T-helper 1 cell (primary cell): ENCODE measurements around the gene DCAF5.
"Not testable (repeated sequence)": the region's sequence is repeated elsewhere in the genome, so short reads cannot be mapped to it uniquely, and the experiment has no call there.

Source experiments
- DNase-seq, 5 donors: peaks; one replicate each; pipeline ENCODE4 v3.0.0-alpha.2; 2012 to 2020

The DCAF5 gene

DNA sequence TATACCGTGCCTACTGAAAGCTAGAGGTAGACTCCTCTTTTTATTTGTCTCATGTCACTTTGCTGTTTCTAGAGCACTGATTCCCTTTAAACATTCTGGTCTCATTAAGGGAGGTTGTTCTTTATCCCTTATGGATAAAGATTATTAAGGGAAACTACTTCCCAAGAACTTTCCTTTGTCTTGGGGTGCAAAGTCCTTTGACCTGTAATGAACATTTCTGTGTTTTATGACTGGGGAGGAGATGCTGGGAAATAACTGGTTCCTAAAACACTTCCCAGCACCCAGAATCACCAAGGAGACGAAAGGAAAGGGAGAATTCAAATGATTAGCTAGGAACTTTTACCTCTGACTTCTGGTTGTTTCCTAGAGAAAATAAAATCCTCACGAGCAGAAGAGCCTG, 110.6 kb downstream of the DCAF5 start:
- no peak for DNase-seq

- DNase-seq: no peak
These were observed 111.1 kb downstream of the DCAF5 start for GRCh38 chr14:69041783-69042182.

DNA sequence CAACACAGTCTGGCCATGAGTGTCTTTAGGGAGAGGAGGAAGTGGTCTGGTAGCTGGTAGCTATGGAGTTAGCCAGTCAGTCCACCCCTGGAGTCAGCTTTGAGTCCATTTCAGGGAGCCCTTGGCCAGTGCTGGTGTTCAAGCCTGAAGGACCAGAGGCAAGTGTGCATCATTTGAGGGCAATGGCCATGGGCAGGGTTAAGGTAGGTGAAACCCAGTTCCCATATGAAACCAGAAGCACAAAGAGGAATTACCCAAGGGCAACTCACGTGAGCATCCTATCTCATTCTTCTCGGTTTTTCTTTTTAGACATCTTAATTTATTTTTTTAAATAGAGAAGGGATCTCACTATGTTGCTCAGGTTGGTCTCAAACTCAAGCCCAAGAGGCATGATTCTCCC, 112.6 kb downstream of the DCAF5 start:
- no peak for DNase-seq

GRCh38 chr14:69039288-69039628, 113.7 kb downstream of the DCAF5 start:
- DNase-seq: no peak

GRCh38 chr14:69038455-69039287, 114.2 kb downstream of the DCAF5 start:
- no peak for DNase-seq

- DNase-seq: no peak
These were observed 115.0 kb downstream of the DCAF5 start for GRCh38 chr14:69037790-69038454.

DNA sequence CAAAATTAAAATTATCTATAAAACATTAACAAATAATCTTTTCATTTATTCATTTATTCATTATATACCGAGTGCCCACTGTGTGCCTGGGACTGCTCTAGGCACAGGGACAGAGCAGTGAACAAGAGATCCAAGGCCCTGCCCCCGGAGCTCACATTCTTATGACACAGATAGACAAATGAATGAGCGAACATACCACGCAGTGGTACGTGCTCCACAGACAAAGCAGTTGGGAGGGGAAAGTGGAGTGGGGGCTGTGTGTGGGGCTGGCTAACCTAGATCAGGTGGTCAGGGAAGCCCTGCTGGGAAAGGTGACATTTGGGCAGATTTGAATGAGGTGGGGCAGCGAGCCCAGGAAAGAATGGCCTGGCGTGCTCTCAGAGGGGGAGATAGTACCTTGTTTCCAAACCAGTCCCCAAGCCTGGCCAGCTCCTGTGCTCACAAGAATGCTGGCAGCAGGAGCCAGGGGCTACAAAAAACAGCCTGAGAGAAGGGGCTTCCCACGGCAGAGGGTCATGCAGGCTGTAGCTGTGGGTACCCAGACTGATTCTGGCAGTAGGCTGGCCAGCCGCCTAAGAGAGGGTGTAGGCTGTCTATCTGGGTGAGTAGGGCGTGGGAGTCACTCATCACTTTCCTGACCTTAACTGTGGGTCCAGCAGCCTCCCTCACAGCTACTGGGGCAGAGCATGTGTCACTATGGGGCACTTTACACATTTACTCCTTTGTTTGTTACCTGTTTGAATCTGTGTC, 116.0 kb downstream of the DCAF5 start:
- no peak for DNase-seq

- no peak for DNase-seq
These were observed 118.2 kb downstream of the DCAF5 start for GRCh38 chr14:69034612-69035262.

- DNase-seq: no peak
These were observed 125.5 kb downstream of the DCAF5 start for GRCh38 chr14:69027242-69027913.

DNA sequence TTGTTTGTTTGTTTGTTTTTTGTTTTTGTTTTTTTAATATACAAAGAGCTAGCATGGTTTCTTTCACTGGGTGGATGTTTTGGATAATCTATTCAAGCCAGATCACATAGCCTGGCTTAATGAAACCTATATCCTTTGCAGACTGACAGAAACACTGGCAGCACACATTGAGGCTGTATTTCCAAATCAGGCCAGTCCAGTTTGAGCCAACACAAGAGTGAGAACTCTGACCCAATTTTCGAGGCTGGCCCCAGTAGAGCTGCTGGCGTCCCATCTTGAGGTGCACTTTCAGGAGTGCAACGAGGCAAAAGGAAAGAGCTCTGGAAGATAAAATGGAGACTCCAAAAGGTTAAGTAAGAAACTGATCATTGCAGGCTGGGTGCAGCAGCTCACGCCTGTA, 129.9 kb downstream of the DCAF5 start:
- no peak for DNase-seq

DNA sequence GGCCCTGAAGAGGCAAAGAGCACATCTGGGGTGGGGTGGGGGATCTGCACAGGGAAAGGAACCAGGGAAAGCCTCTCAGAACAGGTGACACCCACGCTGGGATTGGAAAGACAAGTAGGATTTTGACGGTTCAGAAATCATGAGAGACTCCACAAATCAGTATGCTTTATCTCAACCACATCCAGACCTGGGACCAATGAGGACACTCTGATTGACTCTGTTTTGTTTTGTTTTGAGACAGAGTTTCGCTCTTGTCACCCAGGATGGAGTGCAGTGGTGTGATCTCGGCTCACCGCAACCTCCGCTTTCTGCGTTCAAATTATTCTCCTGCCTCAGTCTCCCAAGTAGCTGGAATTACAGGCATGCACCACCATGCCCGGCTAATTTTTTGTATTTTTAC, 130.8 kb downstream of the DCAF5 start:
- not testable (repeated sequence) for DNase-seq

DNA sequence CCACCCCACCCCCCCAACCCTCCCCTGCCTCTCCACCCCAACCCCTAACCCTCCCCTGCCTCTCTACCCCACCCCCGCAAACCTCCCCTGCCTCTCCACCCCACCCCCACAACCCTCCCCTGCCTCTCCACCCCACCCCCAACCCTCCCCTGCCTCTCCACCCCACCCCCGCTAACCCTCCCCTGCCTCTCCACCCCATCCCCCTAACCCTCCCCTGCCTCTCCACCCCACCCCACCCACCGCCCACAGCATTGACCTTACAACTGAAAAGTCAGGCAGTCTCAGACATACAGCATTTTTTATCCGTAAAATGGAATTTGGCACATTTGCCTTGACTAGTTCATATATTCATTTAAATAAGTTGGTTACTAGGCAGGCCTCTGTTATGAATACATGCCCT, 135.2 kb downstream of the DCAF5 start:
- no peak for DNase-seq

DNA sequence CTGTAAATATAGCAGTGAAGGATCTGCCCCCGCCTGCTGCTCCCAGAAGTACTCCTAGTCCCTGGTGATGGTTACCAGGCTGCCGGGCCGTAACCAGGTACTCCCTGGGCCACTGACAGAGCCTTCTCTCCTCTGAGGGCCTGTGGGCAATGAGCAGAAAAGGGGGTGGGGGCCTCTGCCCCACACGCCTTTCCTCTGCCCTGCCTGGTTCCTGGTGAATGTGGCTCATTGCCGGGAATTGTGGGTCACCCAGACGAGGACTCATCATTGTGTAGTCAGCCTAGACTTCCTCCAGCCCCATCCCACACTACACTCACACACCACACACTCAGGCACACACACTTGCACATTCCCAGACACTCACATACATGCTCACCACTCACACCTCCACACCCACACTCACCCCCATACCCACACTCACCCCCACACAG, 138.1 kb downstream of the DCAF5 start:
- no peak for DNase-seq

GRCh38 chr14:69013943-69014782, 138.8 kb downstream of the DCAF5 start:
- no peak for DNase-seq

DNA sequence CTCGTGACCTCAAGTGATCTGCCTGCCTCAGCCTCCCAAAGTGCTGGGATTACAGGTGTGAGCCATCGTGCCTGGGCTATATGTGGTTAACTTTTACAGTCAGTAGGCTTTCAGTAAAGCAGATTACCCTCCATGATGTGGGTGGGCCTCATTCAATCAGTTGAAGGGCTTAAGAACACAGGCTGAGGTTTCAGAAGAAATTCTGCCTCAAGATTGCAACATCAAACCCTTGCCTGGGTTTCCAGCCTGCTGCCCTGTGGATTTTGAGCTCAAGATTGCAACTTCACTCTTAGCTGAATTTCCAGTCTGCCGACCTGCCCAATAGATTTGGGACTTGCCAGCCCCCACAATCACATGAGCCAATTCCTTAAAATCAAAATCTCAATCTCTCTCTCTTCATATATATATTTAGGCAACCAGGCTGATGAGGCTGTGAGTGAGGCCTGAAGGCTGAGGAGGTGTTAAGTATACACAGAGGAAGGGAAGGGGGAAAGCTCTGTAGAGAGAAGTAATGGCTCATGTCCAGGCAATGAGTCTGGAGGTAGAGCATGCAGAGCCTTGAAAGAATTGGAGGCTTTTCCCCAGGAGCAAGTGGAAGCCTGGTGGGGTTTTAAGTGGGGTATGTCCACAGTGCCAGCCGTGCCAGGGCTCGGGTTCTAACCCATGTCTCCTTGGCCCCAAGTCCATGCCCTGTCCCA, 140.5 kb downstream of the DCAF5 start:
- no peak for DNase-seq

GRCh38 chr14:69010648-69011047, 142.3 kb downstream of the DCAF5 start:
- no peak for DNase-seq

- no peak for DNase-seq
These were observed 144.5 kb downstream of the DCAF5 start for GRCh38 chr14:69008421-69008884.

- DNase-seq: no peak
These were observed 146.6 kb downstream of the DCAF5 start for GRCh38 chr14:69006346-69006745.

- no peak for DNase-seq
These were observed 147.3 kb downstream of the DCAF5 start for GRCh38 chr14:69005432-69006148.
